Mucosa of descending colon (tissue), 3 donors: ENCODE data around the gene NUP42. TPM values are rescaled to one million over a fixed set of nuclear protein-coding genes. Genes with fewer than 3 reads are reported as not detected.

Experiments used
- ATAC-seq: fragments of 200-7000 bp; cut with Tn5 transposase; one replicate; pipeline ENCODE4 v1.9.1; 2020; ENCODE audit warnings: mild to moderate bottlenecking, moderate library complexity
- DNase-seq, 3 donors: peaks; one replicate each; pipeline ENCODE4 v3.0.0-alpha.2; 2020
- H3K36me3 ChIP-seq: fragments of 200-600 bp; one replicate; pipeline ENCODE4 v1.8.0; 2021; ENCODE audit warnings: low read depth, mild to moderate bottlenecking
- H3K4me1 ChIP-seq: fragments of 200-600 bp; one replicate; pipeline ENCODE4 v1.8.0; 2021; ENCODE audit warnings: low read depth, mild to moderate bottlenecking
- H3K4me3 ChIP-seq: fragments of 200-600 bp; one replicate; pipeline ENCODE4 v1.8.0; 2021; ENCODE audit warnings: mild to moderate bottlenecking
- H3K9me3 ChIP-seq: fragments of 200-600 bp; one replicate; pipeline ENCODE4 v1.8.0; 2021; ENCODE audit warnings: mild to moderate bottlenecking
- CTCF ChIP-seq: fragments of 200-600 bp; IDR thresholded peaks from one replicate; pipeline ENCODE4 v1.8.0; 2022; ENCODE audit warnings: antibody characterized with exemption, mild to moderate bottlenecking
- intact Hi-C, 2 donors: fragments of 100-400 bp; cut with DNase I in 1 of 2; cut with micrococcal nuclease in 1 of 2; formaldehyde crosslinking; loops; one replicate each; pipeline versions ENCODE4 v1.11.0 to v1.11.1; 2022; cut with DNase I, micrococcal nuclease
- long read RNA-seq, 2 donors: library from polyadenylated mRNA; unstranded; transcript quantifications; one replicate each; pipeline ENCODE4 v2.0.0, GENCODE V29; 2019 to 2021
- total RNA-seq, 3 donors: library from RNA; stranded (reverse); fragmentation: NEBNext Ultra II Directional in 2 of 3; extraction: Animal tissue kit (Norgen Biotek cat#: 25700) in 2 of 3; gene quantifications; one replicate each; pipeline versions ENCODE4 v1.2.1 to v1.2.4, GENCODE V29; 2021 to 2023
- donor health status: DM: no; HTN: no; CAD: no; lungs with moderate emphysema.
- donor health status: DM: no; HTN: no; CAD: no.
- donor health status: DM: no; HTN: yes; CAD: no.

NUP42 gene
- 10 to 100 TPM; 26.6 to 34.1 (median 27.6) TPM for total RNA-seq
- long read RNA-seq, donor 1, transcript NUPL2-201 (7 exons, 1,795 nt): major isoform, 6 of 10 reads
- long read RNA-seq, donor 1, partial matches to known transcripts: 0 of 10 reads
- long read RNA-seq, donor 1, other reads (novel, unspliced or antisense): 4 of 10 reads
- long read RNA-seq, donor 2, partial matches to known transcripts: 1 of 6 reads
- long read RNA-seq, donor 2, other reads (novel, unspliced or antisense): 0 of 6 reads

GRCh38 chr7:23181684-23182553 is at the start of gene NUP42:
NUP42 (plus strand) TSS chr7:23182048; CDS start chr7:23182086, 38 bp downstream.
- ATAC-seq (peak; percentile 99), DNase-seq (peak; percentile 97 to 98 (median 97))
- Histone ChIP-seq H3K4me1 (peaks cover 7% of the 10 kb centered on the region), H3K36me3 (no peaks in the 10 kb centered on the region), H3K4me3 (peak within 1 kb of the TSS; percentile 65), H3K9me3 (no peaks in the 10 kb centered on the region)
- no peak for TF ChIP-seq CTCF
- intact Hi-C loops: loop anchor here in 1 of 2 donors (10.0 kb wide), 1 partner anchor 77 kb away; the partner anchor contains the start of gene KLHL7

GRCh38 chr7:23133797-23134196 is 48.1 kb upstream of the NUP42 start:
- TF ChIP-seq CTCF: no peak
- no peak overlapping the region for H3K4me3 ChIP-seq
- no peaks in the 10 kb centered on the region for H3K9me3 ChIP-seq
- H3K4me1 ChIP-seq: no peaks in the 10 kb centered on the region
- no peaks in the 10 kb centered on the region for H3K36me3 ChIP-seq
- no peak for DNase-seq
- intact Hi-C loops: no loop called here
- no peak for ATAC-seq

GRCh38 chr7:23135755-23136154 is 46.1 kb upstream of the NUP42 start:
- H3K9me3 ChIP-seq: no peaks in the 10 kb centered on the region
- intact Hi-C loops: no loop called here
- ATAC-seq (no peak), DNase-seq (no peak)
- no peaks in the 10 kb centered on the region for H3K4me1 ChIP-seq
- no peaks in the 10 kb centered on the region for H3K36me3 ChIP-seq
- TF ChIP-seq CTCF: no peak
- no peak overlapping the region for H3K4me3 ChIP-seq

DNA sequence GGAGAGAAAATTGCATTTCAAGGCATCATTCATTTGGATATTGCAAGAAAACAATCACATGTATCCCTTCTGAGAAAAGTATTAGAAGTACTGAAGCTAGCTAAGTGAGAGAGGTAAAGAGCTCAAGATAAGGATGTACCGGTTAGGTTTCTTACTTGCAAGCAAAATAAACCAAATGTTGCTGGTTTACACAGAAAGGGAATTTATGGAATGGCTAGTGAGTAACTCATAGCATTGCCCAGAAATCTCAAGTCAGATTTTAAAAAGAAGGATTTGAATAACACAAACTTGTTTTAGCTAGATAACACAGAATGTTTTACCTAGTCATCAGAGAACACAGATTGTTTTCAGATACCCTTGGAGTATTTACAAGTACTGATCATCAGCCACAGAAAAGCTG is 45.6 kb upstream of the NUP42 start:
- Histone ChIP-seq H3K4me3 (no peak overlapping the region), H3K4me1 (no peaks in the 10 kb centered on the region), H3K36me3 (no peaks in the 10 kb centered on the region), H3K9me3 (no peaks in the 10 kb centered on the region)
- intact Hi-C loops: no loop called here
- ATAC-seq: no peak
- TF ChIP-seq CTCF: no peak
- DNase-seq: no peak

DNA sequence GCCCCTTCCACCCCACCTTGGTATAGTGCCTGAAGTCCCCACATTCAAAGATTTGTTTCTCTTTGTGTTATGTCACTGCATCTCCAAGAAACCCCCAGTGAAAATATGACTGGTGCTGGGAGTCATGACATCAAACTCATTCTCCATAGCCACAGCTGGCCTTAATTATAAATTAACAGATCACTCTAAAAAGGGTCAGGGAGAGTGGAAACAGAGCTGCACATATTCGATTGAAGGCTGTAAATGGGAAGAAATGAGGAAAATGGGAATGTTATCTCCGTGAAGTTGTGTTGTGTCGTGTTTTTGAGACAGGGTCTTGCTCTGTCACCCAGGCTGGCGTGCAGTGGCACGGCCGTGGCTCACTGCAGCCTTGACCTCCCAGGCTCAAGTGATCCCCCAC is 24.2 kb upstream of the NUP42 start:
- no peak for DNase-seq
- no peak for ATAC-seq
- H3K9me3 ChIP-seq: no peaks in the 10 kb centered on the region
- TF ChIP-seq CTCF: no peak
- intact Hi-C loops: no loop called here
- no peaks in the 10 kb centered on the region for H3K36me3 ChIP-seq
- no peaks in the 10 kb centered on the region for H3K4me1 ChIP-seq
- H3K4me3 ChIP-seq: no peak overlapping the region
